Suprapubic skin (tissue), 3 donors: ENCODE measurements around the gene CRYBG1.

Experiments
- POLR2AphosphoS5 ChIP-seq, 3 donors: sonication (generic); formaldehyde crosslinking; IDR thresholded peaks; one replicate each; pipeline ENCODE4 v1.6.1; 2017; ENCODE audit warnings: antibody characterized with exemption in 3 of 3
- TF ChIP-seq, protein P1 (sequence below), 2 donors: fragments of 200-600 bp in 1 of 2; fragments of 450-650 bp in 1 of 2; sonication (generic) in 1 of 2; IDR thresholded peaks; one replicate each; pipeline ENCODE4 v1.5.1; 2016 to 2019; ENCODE audit warnings: antibody characterized with exemption in 2 of 2, mild to moderate bottlenecking in 1 of 2, moderate library complexity in 1 of 2

GRCh38 chr6:106614592-106615257, 254.2 kb downstream of the CRYBG1 start:
- TF ChIP-seq POLR2AphosphoS5 (IDR thresholded peaks at IDR 0.05): no peak
- TF ChIP-seq, protein P1, sequence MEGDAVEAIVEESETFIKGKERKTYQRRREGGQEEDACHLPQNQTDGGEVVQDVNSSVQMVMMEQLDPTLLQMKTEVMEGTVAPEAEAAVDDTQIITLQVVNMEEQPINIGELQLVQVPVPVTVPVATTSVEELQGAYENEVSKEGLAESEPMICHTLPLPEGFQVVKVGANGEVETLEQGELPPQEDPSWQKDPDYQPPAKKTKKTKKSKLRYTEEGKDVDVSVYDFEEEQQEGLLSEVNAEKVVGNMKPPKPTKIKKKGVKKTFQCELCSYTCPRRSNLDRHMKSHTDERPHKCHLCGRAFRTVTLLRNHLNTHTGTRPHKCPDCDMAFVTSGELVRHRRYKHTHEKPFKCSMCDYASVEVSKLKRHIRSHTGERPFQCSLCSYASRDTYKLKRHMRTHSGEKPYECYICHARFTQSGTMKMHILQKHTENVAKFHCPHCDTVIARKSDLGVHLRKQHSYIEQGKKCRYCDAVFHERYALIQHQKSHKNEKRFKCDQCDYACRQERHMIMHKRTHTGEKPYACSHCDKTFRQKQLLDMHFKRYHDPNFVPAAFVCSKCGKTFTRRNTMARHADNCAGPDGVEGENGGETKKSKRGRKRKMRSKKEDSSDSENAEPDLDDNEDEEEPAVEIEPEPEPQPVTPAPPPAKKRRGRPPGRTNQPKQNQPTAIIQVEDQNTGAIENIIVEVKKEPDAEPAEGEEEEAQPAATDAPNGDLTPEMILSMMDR (IDR thresholded peaks at IDR 0.05): no peak
